Measurements from ENCODE around the gene C12orf60.

The C12orf60 gene

DNA sequence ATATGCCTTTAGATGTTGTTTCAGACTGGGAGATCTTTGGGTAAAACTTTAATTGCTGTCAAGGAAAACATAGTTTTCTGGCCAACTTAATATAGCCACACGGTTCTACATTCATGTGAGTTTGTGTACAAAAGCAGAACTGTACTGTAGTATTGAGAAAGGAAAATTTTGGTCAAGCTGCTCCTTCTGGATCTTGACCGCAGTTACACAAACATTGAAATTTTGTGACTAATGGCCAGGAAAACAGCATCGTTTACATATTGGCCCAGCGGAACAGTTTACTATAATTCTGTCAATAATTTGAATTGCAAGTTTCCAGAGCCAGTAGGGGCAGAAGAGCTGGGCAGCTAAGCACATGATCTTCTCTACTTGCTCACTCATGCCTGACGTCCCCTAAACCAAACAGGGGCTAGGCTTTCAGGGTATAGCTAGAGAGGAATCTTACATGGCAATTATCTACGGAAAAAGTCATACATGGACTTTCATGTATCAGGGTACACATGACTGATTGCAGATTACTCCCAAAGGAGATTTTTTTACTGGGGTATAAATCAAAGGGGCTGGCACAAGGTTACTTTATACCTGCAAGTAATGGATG is 51.2 kb downstream of the C12orf60 start:
- Mint-ChIP-seq H3K4me1 (ENCODE audit: low read depth) (no peaks in the 10 kb centered on the region), H3K27me3 (ENCODE audit: low read depth) (peaks cover 3% of the 10 kb centered on the region), H3K27ac (no peak overlapping the region), H3K9me3 (peaks cover 18% of the 10 kb centered on the region), H3K4me3 (no peak overlapping the region), H3K36me3 (ENCODE audit: low read depth) (peaks cover 4% of the 10 kb centered on the region)

DNA sequence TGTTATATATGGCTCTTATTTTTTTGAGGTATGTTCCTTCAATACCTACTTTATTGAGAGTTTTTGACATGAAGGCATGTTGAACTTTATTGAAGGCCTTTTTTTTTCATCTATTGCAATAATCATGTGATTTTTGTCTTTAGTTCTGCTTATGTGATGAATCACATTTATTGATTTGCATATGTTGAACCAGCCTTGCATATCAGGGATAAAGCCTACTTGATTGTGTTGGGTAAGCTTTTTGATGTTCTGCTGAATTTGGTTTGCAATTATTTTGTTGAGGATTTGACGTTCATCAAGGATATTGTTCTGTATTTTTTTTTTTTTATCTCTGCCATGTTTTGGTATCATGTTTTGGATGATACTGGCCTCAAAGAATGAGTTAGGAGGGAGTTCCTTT is 55.0 kb downstream of the C12orf60 start:
- H3K36me3 Mint-ChIP-seq (ENCODE audit: low read depth) = peaks cover 5% of the 10 kb centered on the region
- H3K27ac Mint-ChIP-seq = no peak overlapping the region
- no peak overlapping the region for H3K4me3 Mint-ChIP-seq
- H3K4me1 Mint-ChIP-seq (ENCODE audit: low read depth) = no peaks in the 10 kb centered on the region
- H3K27me3 Mint-ChIP-seq (ENCODE audit: low read depth) = peaks cover 3% of the 10 kb centered on the region
- H3K9me3 Mint-ChIP-seq = peaks cover 28% of the 10 kb centered on the region

DNA sequence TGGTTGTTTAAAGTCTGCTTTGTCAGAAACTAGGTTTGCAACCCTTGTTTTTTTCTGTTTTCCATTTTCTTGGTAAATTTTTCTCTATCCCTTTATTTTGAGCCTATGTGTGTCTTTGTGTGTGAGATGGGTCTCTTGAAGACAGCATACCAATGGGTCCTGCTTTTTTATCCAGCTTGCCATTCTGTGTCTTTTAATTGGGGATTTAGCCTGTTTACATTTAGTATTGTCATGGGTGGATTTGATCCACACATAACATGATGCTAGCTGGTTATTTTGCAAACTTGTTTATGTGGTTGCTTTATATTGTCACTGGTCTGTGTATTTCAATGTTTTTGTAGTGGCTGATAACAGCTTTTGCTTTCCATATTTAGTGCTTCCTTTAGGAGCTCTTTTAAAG is 57.0 kb downstream of the C12orf60 start:
- Mint-ChIP-seq H3K27me3 (ENCODE audit: low read depth) (peaks cover 8% of the 10 kb centered on the region), H3K27ac (no peak overlapping the region), H3K4me1 (ENCODE audit: low read depth) (no peaks in the 10 kb centered on the region), H3K4me3 (no peak overlapping the region), H3K9me3 (peaks cover 28% of the 10 kb centered on the region), H3K36me3 (ENCODE audit: low read depth) (peaks cover 5% of the 10 kb centered on the region)

DNA sequence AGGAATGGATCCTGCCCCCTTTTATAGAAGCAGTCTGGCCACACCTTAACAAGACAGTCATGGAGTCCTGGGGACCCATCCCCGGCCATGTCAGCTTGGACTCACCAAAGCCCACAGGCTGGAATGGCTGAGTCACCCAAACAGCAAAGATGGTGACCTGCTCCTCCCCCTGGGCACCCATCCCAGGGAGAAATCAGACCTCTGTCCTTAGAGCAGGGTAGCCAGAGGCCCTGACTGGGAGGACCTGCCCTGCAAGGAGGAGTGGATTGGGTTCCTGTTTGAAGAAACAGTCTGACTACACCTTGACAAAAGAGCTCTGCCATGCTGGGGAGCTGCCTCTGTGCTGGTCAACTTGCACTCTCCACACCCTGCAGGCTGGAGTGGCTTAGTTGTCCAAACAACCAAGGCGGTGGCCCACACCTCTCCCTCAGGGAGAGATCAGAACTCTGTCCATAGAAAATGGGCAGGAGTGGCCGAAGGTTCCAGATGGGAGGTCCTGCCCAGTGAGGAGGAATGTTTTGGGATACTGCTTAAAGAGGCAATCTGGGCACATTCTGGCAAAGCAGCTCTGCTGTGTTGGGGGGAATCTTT is 65.5 kb downstream of the C12orf60 start:
- Mint-ChIP-seq H3K4me1 (ENCODE audit: low read depth) (no peaks in the 10 kb centered on the region), H3K4me3 (no peak overlapping the region), H3K36me3 (ENCODE audit: low read depth) (no peaks in the 10 kb centered on the region), H3K27ac (no peak overlapping the region), H3K9me3 (peaks cover 9% of the 10 kb centered on the region), H3K27me3 (ENCODE audit: low read depth) (peaks cover 5% of the 10 kb centered on the region)

DNA sequence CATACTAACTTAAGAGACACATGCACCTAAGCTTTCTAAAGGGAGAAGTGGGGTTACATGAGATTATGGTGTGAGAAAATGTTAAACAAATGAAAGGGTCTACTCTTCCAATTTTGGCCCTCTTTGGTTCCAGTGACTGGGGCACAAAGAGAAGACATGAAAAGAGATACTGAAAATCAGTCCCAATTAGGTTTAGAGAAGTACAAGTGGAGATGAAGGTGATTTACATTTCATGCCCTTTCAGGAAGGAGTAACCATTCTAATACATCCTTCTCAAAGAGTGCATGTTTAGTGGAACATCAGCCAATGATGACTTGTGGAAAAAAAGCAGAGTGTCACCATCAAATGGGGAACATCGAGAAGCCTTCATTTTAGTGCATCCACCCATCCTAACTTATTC is 67.8 kb downstream of the C12orf60 start:
- Mint-ChIP-seq H3K27ac (no peak overlapping the region), H3K36me3 (ENCODE audit: low read depth) (no peaks in the 10 kb centered on the region)

DNA sequence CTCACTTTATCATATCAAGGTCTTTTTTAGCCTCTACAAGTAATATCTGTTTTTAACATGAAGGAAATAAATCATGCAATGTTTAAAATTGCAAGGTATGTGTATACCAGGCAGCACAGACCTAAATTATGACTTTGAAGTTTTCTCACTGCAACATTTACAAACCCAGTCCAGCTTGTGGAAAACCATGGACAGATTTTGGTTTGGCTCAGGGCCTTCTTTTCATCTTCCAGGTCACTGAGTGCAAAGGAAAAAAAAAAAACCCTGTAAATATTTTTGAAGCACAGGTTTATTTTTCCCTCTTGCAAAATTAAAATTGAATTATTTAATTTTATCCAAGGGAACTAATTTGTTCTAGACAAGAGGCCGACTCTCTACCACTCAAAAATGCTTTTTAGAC is 68.4 kb downstream of the C12orf60 start:
- H3K4me3 Mint-ChIP-seq = no peak overlapping the region
- H3K9me3 Mint-ChIP-seq = peaks cover 9% of the 10 kb centered on the region
- H3K36me3 Mint-ChIP-seq (ENCODE audit: low read depth) = no peaks in the 10 kb centered on the region
- H3K27me3 Mint-ChIP-seq (ENCODE audit: low read depth) = no peaks in the 10 kb centered on the region
- no peak overlapping the region for H3K27ac Mint-ChIP-seq
- H3K4me1 Mint-ChIP-seq (ENCODE audit: low read depth) = no peaks in the 10 kb centered on the region

More for the DNA sequence above, 67.8 kb downstream of the C12orf60 start:
- Mint-ChIP-seq H3K9me3 (peaks cover 9% of the 10 kb centered on the region), H3K4me1 (ENCODE audit: low read depth) (no peaks in the 10 kb centered on the region), H3K27me3 (ENCODE audit: low read depth) (no peaks in the 10 kb centered on the region), H3K4me3 (no peak overlapping the region)

DNA sequence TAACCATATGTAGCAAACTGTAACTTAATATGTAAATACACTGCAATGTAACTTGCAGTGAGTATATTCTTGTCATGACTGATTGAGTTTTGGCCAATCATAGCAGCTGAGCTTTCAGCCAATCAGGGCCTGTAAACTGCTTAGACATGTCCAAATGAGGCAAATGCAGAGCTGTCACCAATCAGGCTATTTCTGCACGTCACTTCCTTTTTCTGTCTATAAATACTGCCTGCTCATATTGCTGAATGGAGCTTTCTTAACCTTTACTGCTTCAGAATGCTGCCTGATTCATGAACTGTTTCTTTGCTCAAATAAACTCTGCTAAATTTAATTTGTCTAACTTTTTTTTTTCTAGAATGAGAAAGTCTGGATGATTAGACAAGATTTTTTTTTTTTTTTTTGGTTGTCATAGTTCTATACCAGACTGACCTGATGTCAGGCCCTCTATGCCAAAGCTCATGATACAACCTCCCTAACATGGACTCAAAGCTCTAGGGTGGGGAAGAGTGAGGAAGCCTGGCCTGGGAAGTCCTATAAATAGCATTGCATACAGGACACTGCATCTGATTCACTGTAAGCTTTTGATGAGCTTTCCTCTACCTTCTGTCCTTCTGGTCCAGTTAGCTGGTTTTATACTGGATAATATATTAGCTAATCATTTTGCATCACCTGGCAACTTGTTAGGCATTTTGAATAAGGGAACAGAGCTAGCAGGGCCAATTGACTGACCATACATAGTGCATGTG is 70.1 kb downstream of the C12orf60 start:
- H3K4me1 Mint-ChIP-seq (ENCODE audit: low read depth) = no peaks in the 10 kb centered on the region
- H3K36me3 Mint-ChIP-seq (ENCODE audit: low read depth) = no peaks in the 10 kb centered on the region
- H3K9me3 Mint-ChIP-seq = no peaks in the 10 kb centered on the region
- H3K27ac Mint-ChIP-seq = no peak overlapping the region
- H3K4me3 Mint-ChIP-seq = no peak overlapping the region
- H3K27me3 Mint-ChIP-seq (ENCODE audit: low read depth) = no peaks in the 10 kb centered on the region
